GM23338 (cell line): ENCODE data around the gene CYP46A1.

Experiments used
- CREB1 ChIP-seq: fragments of 250-450 bp; sonication (Bioruptor Pico); IDR thresholded peaks from 2 replicates; pipeline ENCODE4 v1.5.0; 2020; ENCODE audit warnings: low read depth, mild to moderate bottlenecking, moderate library complexity
- EZH2 ChIP-seq: fragments of 200-600 bp; sonication (generic); IDR thresholded peaks from one replicate; pipeline ENCODE4 v1.8.0; 2017; ENCODE audit warnings: antibody characterized with exemption, mild to moderate bottlenecking, low read depth; ENCODE audit not compliant: unreplicated experiment
- EZH2phosphoT487 ChIP-seq: fragments of 200-600 bp; sonication (generic); IDR thresholded peaks from one replicate; pipeline ENCODE4 v1.8.1; 2018; ENCODE audit warnings: antibody characterized with exemption; ENCODE audit not compliant: unreplicated experiment
- JUNB ChIP-seq: IDR thresholded peaks from one replicate; pipeline ENCODE4 v1.6.1; 2016; ENCODE audit warnings: antibody characterized with exemption; ENCODE audit not compliant: unreplicated experiment
- NANOG ChIP-seq: IDR thresholded peaks from 2 replicates; pipeline ENCODE4 v1.6.1; 2016; ENCODE audit warnings: antibody characterized with exemption, borderline replicate concordance
- POLR2AphosphoS5 ChIP-seq: IDR thresholded peaks from 2 replicates; pipeline ENCODE4 v1.6.1; 2016; ENCODE audit warnings: antibody characterized with exemption, low read depth
- REST ChIP-seq: IDR thresholded peaks from one replicate; pipeline ENCODE4 v1.6.1; 2018; ENCODE audit warnings: antibody characterized with exemption; ENCODE audit not compliant: unreplicated experiment
- TF ChIP-seq, protein P1 (sequence below), 2 experiments: fragments of 200-600 bp in 1 of 2; sonication (generic) in 1 of 2; conservative IDR thresholded peaks; 2 replicates each; pipeline versions ENCODE4 v1.5.1 to v1.6.1; 2016 to 2017; ENCODE audit warnings: antibody characterized with exemption in 2 of 2, low read depth in 2 of 2, mild to moderate bottlenecking in 2 of 2, moderate library complexity in 1 of 2
- TF ChIP-seq, protein P2 (sequence below): fragments of 250-450 bp; sonication (Bioruptor Pico); IDR thresholded peaks from 2 replicates; pipeline ENCODE4 v1.5.0; 2020; ENCODE audit warnings: mild to moderate bottlenecking, moderate library complexity

DNA sequence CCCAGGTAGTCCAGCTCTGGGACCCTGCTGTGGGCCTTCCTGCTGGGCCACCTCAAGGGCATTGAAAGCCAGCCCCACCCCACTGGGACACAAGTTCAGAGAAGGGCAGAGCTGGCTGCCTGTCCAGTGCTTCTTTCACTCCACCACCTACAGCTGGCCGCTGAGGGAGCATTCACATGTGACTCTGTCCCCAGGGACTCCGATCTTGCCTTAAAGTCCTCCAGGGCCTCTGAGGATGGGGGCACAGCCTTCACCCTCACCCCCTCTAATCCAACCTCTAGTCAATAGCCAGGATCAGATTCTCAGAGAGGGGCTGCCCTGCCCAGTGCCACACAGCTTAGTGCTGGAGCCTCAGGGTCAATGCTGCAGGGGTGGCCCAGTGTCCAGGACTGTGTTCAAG is 5.0 kb upstream of the CYP46A1 start:
- TF ChIP-seq REST (no peak), POLR2AphosphoS5 (no peak), EZH2 (no peak), EZH2phosphoT487 (no peak), NANOG (no peak), CREB1 (CRISPR knock-in tag) (no peak), JUNB (no peak)
- TF ChIP-seq, protein P1, sequence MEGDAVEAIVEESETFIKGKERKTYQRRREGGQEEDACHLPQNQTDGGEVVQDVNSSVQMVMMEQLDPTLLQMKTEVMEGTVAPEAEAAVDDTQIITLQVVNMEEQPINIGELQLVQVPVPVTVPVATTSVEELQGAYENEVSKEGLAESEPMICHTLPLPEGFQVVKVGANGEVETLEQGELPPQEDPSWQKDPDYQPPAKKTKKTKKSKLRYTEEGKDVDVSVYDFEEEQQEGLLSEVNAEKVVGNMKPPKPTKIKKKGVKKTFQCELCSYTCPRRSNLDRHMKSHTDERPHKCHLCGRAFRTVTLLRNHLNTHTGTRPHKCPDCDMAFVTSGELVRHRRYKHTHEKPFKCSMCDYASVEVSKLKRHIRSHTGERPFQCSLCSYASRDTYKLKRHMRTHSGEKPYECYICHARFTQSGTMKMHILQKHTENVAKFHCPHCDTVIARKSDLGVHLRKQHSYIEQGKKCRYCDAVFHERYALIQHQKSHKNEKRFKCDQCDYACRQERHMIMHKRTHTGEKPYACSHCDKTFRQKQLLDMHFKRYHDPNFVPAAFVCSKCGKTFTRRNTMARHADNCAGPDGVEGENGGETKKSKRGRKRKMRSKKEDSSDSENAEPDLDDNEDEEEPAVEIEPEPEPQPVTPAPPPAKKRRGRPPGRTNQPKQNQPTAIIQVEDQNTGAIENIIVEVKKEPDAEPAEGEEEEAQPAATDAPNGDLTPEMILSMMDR (conservative IDR thresholded peaks at IDR 0.05; ENCODE audit: low read depth in 2 of 2): no peak
- TF ChIP-seq, protein P2, sequence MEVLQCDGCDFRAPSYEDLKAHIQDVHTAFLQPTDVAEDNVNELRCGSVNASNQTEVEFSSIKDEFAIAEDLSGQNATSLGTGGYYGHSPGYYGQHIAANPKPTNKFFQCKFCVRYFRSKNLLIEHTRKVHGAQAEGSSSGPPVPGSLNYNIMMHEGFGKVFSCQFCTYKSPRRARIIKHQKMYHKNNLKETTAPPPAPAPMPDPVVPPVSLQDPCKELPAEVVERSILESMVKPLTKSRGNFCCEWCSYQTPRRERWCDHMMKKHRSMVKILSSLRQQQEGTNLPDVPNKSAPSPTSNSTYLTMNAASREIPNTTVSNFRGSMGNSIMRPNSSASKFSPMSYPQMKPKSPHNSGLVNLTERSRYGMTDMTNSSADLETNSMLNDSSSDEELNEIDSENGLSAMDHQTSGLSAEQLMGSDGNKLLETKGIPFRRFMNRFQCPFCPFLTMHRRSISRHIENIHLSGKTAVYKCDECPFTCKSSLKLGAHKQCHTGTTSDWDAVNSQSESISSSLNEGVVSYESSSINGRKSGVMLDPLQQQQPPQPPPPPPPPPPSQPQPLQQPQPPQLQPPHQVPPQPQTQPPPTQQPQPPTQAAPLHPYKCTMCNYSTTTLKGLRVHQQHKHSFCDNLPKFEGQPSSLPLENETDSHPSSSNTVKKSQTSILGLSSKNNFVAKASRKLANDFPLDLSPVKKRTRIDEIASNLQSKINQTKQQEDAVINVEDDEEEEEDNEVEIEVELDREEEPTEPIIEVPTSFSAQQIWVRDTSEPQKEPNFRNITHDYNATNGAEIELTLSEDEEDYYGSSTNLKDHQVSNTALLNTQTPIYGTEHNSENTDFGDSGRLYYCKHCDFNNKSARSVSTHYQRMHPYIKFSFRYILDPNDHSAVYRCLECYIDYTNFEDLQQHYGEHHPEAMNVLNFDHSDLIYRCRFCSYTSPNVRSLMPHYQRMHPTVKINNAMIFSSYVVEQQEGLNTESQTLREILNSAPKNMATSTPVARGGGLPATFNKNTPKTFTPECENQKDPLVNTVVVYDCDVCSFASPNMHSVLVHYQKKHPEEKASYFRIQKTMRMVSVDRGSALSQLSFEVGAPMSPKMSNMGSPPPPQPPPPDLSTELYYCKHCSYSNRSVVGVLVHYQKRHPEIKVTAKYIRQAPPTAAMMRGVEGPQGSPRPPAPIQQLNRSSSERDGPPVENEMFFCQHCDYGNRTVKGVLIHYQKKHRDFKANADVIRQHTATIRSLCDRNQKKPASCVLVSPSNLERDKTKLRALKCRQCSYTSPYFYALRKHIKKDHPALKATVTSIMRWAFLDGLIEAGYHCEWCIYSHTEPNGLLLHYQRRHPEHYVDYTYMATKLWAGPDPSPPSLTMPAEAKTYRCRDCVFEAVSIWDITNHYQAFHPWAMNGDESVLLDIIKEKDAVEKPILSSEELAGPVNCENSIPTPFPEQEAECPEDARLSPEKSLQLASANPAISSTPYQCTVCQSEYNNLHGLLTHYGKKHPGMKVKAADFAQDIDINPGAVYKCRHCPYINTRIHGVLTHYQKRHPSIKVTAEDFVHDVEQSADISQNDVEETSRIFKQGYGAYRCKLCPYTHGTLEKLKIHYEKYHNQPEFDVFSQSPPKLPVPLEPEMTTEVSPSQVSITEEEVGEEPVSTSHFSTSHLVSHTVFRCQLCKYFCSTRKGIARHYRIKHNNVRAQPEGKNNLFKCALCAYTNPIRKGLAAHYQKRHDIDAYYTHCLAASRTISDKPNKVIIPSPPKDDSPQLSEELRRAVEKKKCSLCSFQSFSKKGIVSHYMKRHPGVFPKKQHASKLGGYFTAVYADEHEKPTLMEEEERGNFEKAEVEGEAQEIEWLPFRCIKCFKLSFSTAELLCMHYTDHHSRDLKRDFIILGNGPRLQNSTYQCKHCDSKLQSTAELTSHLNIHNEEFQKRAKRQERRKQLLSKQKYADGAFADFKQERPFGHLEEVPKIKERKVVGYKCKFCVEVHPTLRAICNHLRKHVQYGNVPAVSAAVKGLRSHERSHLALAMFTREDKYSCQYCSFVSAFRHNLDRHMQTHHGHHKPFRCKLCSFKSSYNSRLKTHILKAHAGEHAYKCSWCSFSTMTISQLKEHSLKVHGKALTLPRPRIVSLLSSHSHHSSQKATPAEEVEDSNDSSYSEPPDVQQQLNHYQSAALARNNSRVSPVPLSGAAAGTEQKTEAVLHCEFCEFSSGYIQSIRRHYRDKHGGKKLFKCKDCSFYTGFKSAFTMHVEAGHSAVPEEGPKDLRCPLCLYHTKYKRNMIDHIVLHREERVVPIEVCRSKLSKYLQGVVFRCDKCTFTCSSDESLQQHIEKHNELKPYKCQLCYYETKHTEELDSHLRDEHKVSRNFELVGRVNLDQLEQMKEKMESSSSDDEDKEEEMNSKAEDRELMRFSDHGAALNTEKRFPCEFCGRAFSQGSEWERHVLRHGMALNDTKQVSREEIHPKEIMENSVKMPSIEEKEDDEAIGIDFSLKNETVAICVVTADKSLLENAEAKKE (CRISPR knock-in tag): no peak
